Renal cortex interstitium (tissue), 11 donors: ENCODE results near the gene NAT14. TPM values are rescaled to one million over a fixed set of nuclear protein-coding genes. Genes with fewer than 3 reads are reported as not detected.

ENCODE experiments used
- DNase-seq, 11 donors: peaks; one replicate each; pipeline ENCODE4 v3.0.0-alpha.2; 2013; ENCODE audit warnings: low read depth in 9 of 11, low spot score in 4 of 11; ENCODE audit errors: extremely low read depth in 1 of 11
- polyA plus RNA-seq, 3 donors: library from polyadenylated mRNA; unstranded; fragments of 120-200 nt; gene quantifications; one replicate each; pipeline ENCODE4 v1.2.1, GENCODE V29; 2013; ENCODE audit not compliant: insufficient read length in 3 of 3

NAT14 gene
- polyA plus RNA-seq, 3 donors = 43.2 to 55.9 (median 52.6) TPM

- DNase-seq = no peak
Observed at GRCh38 chr19:55481148-55481793, 3.7 kb upstream of the NAT14 start.

GRCh38 chr19:55481794-55482155 is 3.2 kb upstream of the NAT14 start:
- DNase-seq = no peak

- DNase-seq = no peak
Observed at GRCh38 chr19:55482156-55482961, 2.6 kb upstream of the NAT14 start.

- no peak for DNase-seq
Observed at GRCh38 chr19:55482967-55483705, 1.9 kb upstream of the NAT14 start.

- DNase-seq = no peak
Observed at GRCh38 chr19:55483706-55484592, 1.0 kb upstream of the NAT14 start.

GRCh38 chr19:55485439-55486011 is 537 bp downstream of the NAT14 start:
- no peak for DNase-seq

GRCh38 chr19:55486043-55486970 is 1.3 kb downstream of the NAT14 start:
- no peak for DNase-seq

- DNase-seq = no peak
Observed at GRCh38 chr19:55486971-55487923, 2.3 kb downstream of the NAT14 start.

GRCh38 chr19:55487924-55488687 is 3.1 kb downstream of the NAT14 start, which contains the start of gene SSC5D:
Gene SSC5D, plus strand, starts transcription at chr19:55488436. Its CDS starts 154 bp downstream, at chr19:55488590.
- no peak for DNase-seq

- no peak for DNase-seq
Observed at GRCh38 chr19:55488986-55489710, 4.2 kb downstream of the NAT14 start.

GRCh38 chr19:55489711-55490477 is 4.9 kb downstream of the NAT14 start:
- no peak for DNase-seq

- DNase-seq = no peak
Observed at GRCh38 chr19:55490478-55491432, 5.8 kb downstream of the NAT14 start.
